A549 (cell line): Measurements from ENCODE around the gene TEDC1.

ENCODE experiments used
- CHD2 ChIP-seq: fragments of 150-350 bp; IDR thresholded peaks from 2 replicates; pipeline ENCODE4 v1.6.1; 2014; ENCODE audit warnings: low read length; ENCODE audit not compliant: partially characterized antibody
- EP300 ChIP-seq, 2 experiments: fragments of >200 bp; sonication (Bioruptor Twin); formaldehyde crosslinking; IDR thresholded peaks; 2 replicates in 1 of 2; 3 replicates in 1 of 2; pipeline ENCODE4 v1.6.1; 2016 to 2017
- ESRRA ChIP-seq: fragments of 150-350 bp; IDR thresholded peaks from 2 replicates; pipeline ENCODE4 v1.6.1; 2014; ENCODE audit warnings: mild to moderate bottlenecking, low read length, borderline replicate concordance
- MYC ChIP-seq: IDR thresholded peaks from 2 replicates; pipeline ENCODE4 v1.6.1; 2012; ENCODE audit warnings: mild to moderate bottlenecking, inconsistent platforms, low read length, improper control_type of control experiment, borderline replicate concordance
- POLR2A ChIP-seq: IDR thresholded peaks from 2 replicates; pipeline ENCODE4 v1.6.1; 2012; ENCODE audit warnings: mild to moderate bottlenecking, low read length
- ZNF302 ChIP-seq: fragments of 250-450 bp; sonication (Bioruptor Pico); IDR thresholded peaks from 2 replicates; pipeline ENCODE4 v1.9.0; 2021; ENCODE audit warnings: inconsistent platforms, mild to moderate bottlenecking, moderate library complexity
- TF ChIP-seq, protein P1 (sequence below): fragments of >200 bp; sonication (Bioruptor Twin); formaldehyde crosslinking; IDR thresholded peaks from 3 replicates; pipeline ENCODE4 v1.5.1; 2016
- TF ChIP-seq, protein P2 (sequence below): fragments of 150-350 bp; IDR thresholded peaks from 2 replicates; pipeline ENCODE4 v1.6.1; 2014; ENCODE audit warnings: low read depth, mild to moderate bottlenecking, low read length
- TF ChIP-seq, protein P3 (sequence below): fragments of 200-600 bp; sonication (generic); IDR thresholded peaks from 2 replicates; pipeline ENCODE4 v1.6.1; 2016; ENCODE audit warnings: antibody characterized with exemption, mild to moderate bottlenecking, moderate library complexity
- TF ChIP-seq, protein P4 (sequence below): IDR thresholded peaks from 2 replicates; pipeline ENCODE4 v1.6.1; 2012
- TF ChIP-seq, protein P5 (sequence below): IDR thresholded peaks from 2 replicates; pipeline ENCODE4 v1.6.1; 2012
- TF ChIP-seq, protein P6 (sequence below): fragments of 250-450 bp; sonication (Bioruptor Pico); IDR thresholded peaks from 2 replicates; pipeline ENCODE4 v1.5.0; 2021; ENCODE audit warnings: mild to moderate bottlenecking, moderate library complexity, borderline replicate concordance

DNA sequence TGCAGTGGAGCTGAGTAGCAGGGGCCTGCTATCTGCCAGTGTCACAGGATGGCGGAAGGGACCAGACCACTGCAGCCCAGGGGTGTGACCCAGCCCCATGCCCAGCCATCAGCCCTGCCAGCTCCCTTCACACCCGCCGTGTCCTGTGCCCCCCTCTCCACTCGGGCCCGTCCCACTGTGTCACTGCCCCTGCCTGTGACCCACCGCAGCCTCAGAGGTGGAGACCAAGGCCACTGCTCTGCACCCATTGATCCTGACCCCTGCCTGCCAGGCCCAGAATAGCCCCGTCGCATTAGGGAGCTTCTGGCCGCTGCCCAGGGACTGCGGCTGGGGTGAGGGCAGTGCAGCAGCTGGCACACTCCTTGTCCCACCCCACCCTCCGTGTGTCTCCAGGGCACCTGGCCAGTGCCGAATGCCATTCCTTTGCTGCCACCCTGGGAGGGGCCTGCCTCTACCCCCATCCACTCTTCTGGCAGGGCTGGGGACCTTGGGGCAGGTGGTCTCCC is 18.5 kb upstream of the TEDC1 start:
- TF ChIP-seq, protein P1, sequence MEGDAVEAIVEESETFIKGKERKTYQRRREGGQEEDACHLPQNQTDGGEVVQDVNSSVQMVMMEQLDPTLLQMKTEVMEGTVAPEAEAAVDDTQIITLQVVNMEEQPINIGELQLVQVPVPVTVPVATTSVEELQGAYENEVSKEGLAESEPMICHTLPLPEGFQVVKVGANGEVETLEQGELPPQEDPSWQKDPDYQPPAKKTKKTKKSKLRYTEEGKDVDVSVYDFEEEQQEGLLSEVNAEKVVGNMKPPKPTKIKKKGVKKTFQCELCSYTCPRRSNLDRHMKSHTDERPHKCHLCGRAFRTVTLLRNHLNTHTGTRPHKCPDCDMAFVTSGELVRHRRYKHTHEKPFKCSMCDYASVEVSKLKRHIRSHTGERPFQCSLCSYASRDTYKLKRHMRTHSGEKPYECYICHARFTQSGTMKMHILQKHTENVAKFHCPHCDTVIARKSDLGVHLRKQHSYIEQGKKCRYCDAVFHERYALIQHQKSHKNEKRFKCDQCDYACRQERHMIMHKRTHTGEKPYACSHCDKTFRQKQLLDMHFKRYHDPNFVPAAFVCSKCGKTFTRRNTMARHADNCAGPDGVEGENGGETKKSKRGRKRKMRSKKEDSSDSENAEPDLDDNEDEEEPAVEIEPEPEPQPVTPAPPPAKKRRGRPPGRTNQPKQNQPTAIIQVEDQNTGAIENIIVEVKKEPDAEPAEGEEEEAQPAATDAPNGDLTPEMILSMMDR: no peak
- TF ChIP-seq, protein P2, sequence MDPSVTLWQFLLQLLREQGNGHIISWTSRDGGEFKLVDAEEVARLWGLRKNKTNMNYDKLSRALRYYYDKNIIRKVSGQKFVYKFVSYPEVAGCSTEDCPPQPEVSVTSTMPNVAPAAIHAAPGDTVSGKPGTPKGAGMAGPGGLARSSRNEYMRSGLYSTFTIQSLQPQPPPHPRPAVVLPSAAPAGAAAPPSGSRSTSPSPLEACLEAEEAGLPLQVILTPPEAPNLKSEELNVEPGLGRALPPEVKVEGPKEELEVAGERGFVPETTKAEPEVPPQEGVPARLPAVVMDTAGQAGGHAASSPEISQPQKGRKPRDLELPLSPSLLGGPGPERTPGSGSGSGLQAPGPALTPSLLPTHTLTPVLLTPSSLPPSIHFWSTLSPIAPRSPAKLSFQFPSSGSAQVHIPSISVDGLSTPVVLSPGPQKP: no peak
- TF ChIP-seq MYC (no peak), ESRRA (no peak), CHD2 (no peak), EP300 (IDR thresholded peaks at IDR 0.05) (no peak), ZNF302 (no peak), POLR2A (no peak)
- TF ChIP-seq, protein P3, sequence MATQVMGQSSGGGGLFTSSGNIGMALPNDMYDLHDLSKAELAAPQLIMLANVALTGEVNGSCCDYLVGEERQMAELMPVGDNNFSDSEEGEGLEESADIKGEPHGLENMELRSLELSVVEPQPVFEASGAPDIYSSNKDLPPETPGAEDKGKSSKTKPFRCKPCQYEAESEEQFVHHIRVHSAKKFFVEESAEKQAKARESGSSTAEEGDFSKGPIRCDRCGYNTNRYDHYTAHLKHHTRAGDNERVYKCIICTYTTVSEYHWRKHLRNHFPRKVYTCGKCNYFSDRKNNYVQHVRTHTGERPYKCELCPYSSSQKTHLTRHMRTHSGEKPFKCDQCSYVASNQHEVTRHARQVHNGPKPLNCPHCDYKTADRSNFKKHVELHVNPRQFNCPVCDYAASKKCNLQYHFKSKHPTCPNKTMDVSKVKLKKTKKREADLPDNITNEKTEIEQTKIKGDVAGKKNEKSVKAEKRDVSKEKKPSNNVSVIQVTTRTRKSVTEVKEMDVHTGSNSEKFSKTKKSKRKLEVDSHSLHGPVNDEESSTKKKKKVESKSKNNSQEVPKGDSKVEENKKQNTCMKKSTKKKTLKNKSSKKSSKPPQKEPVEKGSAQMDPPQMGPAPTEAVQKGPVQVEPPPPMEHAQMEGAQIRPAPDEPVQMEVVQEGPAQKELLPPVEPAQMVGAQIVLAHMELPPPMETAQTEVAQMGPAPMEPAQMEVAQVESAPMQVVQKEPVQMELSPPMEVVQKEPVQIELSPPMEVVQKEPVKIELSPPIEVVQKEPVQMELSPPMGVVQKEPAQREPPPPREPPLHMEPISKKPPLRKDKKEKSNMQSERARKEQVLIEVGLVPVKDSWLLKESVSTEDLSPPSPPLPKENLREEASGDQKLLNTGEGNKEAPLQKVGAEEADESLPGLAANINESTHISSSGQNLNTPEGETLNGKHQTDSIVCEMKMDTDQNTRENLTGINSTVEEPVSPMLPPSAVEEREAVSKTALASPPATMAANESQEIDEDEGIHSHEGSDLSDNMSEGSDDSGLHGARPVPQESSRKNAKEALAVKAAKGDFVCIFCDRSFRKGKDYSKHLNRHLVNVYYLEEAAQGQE: no peak
- TF ChIP-seq, protein P4, sequence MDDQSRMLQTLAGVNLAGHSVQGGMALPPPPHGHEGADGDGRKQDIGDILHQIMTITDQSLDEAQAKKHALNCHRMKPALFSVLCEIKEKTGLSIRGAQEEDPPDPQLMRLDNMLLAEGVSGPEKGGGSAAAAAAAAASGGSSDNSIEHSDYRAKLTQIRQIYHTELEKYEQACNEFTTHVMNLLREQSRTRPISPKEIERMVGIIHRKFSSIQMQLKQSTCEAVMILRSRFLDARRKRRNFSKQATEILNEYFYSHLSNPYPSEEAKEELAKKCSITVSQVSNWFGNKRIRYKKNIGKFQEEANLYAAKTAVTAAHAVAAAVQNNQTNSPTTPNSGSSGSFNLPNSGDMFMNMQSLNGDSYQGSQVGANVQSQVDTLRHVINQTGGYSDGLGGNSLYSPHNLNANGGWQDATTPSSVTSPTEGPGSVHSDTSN: no peak
- TF ChIP-seq, protein P5, sequence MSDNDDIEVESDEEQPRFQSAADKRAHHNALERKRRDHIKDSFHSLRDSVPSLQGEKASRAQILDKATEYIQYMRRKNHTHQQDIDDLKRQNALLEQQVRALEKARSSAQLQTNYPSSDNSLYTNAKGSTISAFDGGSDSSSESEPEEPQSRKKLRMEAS: no peak
- TF ChIP-seq, protein P6, sequence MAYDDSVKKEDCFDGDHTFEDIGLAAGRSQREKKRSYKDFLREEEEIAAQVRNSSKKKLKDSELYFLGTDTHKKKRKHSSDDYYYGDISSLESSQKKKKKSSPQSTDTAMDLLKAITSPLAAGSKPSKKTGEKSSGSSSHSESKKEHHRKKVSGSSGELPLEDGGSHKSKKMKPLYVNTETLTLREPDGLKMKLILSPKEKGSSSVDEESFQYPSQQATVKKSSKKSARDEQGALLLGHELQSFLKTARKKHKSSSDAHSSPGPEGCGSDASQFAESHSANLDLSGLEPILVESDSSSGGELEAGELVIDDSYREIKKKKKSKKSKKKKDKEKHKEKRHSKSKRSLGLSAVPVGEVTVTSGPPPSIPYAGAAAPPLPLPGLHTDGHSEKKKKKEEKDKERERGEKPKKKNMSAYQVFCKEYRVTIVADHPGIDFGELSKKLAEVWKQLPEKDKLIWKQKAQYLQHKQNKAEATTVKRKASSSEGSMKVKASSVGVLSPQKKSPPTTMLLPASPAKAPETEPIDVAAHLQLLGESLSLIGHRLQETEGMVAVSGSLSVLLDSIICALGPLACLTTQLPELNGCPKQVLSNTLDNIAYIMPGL (CRISPR knock-in tag): no peak
